D721Med (cell line): Measurements from ENCODE around the gene ANKRD34B.

Source experiments
- DNase-seq: peaks from one replicate; pipeline ENCODE4 v3.0.0; 2011; ENCODE audit warnings: low spot score; ENCODE audit not compliant: insufficient read length
- FAIRE-seq: peaks from 2 replicates; lab custom pipeline; 2011; peaks lifted over from hg19 to GRCh38; lab: Jason Lieb, UNC
- CTCF ChIP-seq: IDR thresholded peaks from 2 replicates; pipeline ENCODE4 v1.5.1; 2012; ENCODE audit warnings: mild to moderate bottlenecking, control low read depth; ENCODE audit not compliant: insufficient read depth; ENCODE audit errors: missing control alignments

ANKRD34B gene

GRCh38 chr5:80569961-80570786 is at the start of gene ANKRD34B:
TSS of gene ANKRD34B (minus strand) at chr5:80570280. CDS start at chr5:80560019, 10,261 bp downstream.
- FAIRE-seq, result no peak
- DNase-seq, result no peak
- no peak for TF ChIP-seq CTCF

GRCh38 chr5:80619086-80619485 is 49.0 kb upstream of the ANKRD34B start:
- TF ChIP-seq CTCF, result no peak
- no peak for FAIRE-seq
- no peak for DNase-seq

GRCh38 chr5:80618438-80618837 is 48.4 kb upstream of the ANKRD34B start:
- no peak for FAIRE-seq
- DNase-seq, result no peak
- no peak for TF ChIP-seq CTCF

- no peak for TF ChIP-seq CTCF
- no peak for DNase-seq
- FAIRE-seq, result no peak
Observed at GRCh38 chr5:80615266-80615914, 45.3 kb upstream of the ANKRD34B start.

- DNase-seq (no peak), FAIRE-seq (no peak)
- TF ChIP-seq CTCF, result no peak
Observed at GRCh38 chr5:80609692-80610091, 39.6 kb upstream of the ANKRD34B start.

GRCh38 chr5:80608731-80609130 is 38.7 kb upstream of the ANKRD34B start:
- DNase-seq, result no peak
- FAIRE-seq, result no peak
- TF ChIP-seq CTCF, result no peak

- no peak for TF ChIP-seq CTCF
- FAIRE-seq (no peak), DNase-seq (no peak)
Observed at GRCh38 chr5:80607832-80608231, 37.8 kb upstream of the ANKRD34B start.
